Umbilical cord (tissue), 2 donors: Measurements from ENCODE around the gene DDA1. TPM values are rescaled to one million over a fixed set of nuclear protein-coding genes. Genes with fewer than 3 reads are reported as not detected.
"Not testable (repeated sequence)": the region's sequence is repeated elsewhere in the genome, so short reads cannot be mapped to it uniquely, and the experiment has no call there.

Experiments used
- DNase-seq: peaks from one replicate; pipeline ENCODE4 v3.0.0-alpha.2; 2015; ENCODE audit warnings: low spot score
- total RNA-seq: library from RNA; depleted of rRNA; stranded (reverse); fragments of >200 nt; gene quantifications from one replicate; pipeline ENCODE4 v1.2.3, GENCODE V29; 2014; ENCODE audit warnings: low replicate concordance; ENCODE audit not compliant: insufficient read depth

Gene DDA1
- total RNA-seq, 1 donor from 2014 or later, result 6.5 TPM

DNA sequence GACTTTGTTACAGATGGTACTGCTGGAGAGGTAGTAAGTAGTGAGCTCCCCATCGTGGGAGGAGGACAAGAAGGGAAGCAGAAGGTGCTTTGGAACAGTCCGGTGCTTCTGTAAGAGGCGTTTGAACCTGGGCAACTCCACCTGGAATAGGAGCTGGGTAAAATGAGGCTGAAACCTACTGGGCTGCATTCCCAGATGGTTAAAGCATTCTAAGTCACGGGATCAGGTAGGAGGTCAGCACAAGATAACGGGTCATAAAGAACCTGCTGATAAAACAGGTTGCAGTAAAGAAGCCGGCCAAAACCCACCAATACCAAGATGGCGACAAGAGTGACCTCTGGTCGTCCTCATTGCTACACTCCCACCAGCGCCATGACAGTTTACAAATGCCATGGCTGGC is 22.6 kb upstream of the DDA1 start:
- DNase-seq, result no peak

DNA sequence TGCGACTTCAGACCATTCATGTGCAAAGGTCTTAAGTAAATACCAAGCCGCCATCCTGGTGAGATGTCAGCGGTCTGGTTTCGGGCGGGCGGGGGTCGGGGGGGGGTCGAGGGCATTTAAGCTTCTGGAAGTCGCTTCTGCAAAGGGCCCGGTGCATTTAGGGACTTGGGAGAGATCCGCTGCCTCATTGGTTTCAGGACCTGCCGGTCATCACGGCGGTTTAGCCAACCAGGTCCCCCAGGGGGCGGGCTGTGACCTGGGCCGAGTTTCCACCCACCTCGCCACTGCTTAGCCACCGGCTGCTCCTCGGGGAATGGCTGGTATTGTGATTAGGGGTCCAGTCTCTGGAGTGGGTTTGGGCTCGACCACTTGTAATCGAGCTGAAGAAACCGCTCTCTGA is 19.9 kb upstream of the DDA1 start:
- peak; percentile 54 for DNase-seq

DNA sequence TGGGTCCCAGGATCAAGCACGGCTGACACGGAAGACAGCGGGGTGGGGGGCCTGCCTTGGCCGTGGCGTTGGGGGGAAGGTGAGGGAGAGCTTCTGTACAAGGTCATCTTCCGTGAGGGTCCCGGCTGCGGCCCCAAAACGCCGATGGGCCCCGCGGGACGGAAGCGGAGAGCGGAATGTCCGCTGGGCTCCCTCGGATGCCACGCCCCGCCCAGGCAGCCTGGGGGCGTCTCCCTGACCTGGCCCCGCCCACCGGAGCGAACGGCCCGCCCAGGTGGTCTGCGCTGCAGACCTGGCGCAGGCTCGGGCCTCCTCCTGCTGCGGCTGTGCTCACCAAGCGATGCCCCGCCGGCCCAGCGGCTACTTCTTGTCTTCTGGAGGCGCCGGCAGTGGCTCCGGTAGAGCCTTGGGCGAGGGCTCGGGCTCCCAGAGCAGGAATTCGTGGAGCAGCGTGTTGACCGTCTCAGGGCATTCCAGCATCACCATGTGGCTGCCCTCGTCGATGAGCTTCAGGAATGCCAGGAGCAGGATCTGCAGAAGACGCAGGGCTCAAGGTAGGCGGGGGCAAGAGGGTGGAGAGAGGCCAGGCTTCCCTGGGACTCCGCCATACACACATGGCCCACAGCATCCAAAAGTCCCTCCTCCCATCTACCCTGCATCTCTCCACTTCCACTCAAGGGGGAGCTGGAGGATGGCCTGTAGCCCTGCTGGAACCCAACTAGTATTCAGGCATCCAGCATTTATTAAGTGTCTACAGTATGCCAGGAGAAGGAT is 16.9 kb upstream of the DDA1 start:
- peak; percentile 94 for DNase-seq

DNA sequence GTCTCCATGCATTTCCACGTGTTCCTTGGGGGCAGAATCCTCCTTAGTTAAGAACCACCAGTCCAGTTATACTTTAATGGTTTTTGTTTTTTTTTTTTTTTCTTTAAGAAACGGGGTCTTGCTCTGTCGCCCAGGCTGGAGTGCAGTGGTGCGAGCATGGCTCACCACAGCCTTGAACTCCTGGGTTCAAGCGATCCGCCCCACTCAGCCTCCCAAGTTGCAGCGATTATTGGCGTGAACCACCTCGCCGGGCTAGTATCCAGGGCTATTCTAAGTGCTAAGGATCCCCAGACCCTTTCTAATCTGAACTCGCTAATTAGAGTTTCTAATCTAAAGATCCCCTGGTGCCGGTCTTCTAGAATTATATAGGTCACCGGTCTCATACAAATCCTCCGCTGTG is 15.8 kb upstream of the DDA1 start:
- DNase-seq, result no peak

DNA sequence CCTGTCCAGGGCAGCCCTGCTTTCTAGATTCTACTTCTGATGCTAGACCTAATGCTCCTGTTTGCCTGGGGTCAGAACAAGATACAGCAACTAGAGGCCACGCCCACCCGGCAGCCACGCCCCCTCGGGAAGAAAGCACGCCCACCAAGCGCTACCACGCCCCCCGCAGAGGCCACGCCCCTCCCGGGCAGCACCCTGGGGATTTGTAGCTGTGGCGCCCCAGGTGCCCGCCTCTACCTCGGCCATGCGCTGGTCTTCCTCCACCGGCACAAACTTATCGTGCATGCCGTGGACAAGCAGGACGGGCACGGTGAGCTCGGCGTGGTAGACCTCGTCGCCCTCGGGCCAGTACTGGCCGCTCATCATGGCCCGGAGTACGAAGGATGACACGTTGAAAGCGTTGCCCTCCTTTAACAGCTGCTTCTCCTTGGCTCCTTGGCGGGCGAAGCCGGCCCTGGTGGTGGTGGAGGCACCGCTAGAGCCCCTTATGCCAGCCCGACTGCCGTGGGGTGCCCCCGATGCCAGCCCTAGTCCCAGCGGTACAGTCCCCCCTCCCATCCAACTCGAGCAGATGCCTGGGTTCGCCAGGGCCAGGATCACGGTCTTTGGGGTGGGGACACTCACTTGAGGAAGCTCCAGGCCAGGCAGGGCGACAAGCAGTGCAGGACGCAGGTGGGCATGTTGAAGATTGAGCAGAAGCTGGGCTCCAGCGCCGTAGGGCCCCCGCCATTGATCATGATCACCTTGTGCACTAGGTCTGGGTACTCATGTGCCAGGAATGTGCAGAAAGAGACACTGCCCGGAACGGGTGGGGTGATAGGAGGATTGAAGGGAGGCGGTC is 15.1 kb upstream of the DDA1 start:
- DNase-seq, result no peak

DNA sequence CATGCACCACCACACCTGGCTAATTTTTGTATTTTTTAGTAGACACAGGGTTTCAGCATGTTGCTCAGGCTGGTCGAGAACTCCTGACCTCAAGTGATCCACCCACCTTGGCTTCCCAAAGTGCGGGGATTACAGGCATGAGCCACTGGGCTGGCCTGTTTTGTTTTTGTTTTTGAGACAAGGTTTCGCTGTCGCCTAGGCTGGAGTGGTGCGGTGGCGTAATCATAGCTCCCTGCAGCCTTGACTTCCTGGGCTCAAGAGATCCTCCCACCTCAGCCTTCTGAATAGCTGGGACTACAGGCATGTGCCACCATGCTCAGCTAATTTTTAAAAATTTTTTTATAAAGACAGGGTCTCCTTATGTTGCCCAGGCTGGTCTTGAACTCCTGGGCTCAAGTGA is 13.8 kb upstream of the DDA1 start:
- not testable (repeated sequence) for DNase-seq

DNA sequence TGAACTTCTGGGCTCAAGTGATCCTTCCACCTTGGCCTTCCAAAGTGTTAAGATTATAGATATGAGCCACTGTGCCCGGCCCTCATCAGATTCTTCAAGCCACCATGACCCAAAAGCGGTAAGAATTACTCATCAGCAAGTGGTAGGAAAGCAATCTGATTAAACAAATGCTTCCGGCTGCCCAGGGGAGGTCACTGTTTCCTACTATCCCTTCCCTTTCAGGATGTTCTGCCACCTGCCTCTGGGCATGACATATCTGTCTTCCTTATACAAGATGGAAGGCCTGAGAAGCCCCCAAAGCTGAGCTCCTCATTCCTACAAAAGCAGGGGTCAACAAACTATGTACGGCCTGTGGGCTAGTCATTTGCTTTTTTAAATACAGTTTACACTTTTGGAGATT is 13.1 kb upstream of the DDA1 start:
- no peak for DNase-seq

DNA sequence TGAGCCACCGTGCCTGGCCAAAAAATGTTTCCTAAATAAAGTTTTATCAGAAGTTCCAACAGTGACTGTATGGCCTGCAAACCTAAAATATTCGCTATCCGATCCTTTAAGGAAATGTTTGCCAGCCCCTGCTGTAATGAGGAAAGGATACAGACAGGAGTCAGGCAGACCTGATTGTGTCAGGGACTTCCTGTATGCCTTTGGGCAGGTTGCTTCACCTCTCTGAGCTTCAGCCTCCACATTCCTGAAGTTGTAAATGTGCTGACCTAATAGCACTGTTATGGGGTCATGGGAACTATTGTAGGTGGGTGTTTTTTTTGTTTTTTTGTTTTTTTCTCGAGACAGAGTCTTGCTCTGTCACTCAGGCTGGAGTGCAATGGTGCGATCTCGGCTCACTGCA is 12.4 kb upstream of the DDA1 start:
- DNase-seq, result no peak

DNA sequence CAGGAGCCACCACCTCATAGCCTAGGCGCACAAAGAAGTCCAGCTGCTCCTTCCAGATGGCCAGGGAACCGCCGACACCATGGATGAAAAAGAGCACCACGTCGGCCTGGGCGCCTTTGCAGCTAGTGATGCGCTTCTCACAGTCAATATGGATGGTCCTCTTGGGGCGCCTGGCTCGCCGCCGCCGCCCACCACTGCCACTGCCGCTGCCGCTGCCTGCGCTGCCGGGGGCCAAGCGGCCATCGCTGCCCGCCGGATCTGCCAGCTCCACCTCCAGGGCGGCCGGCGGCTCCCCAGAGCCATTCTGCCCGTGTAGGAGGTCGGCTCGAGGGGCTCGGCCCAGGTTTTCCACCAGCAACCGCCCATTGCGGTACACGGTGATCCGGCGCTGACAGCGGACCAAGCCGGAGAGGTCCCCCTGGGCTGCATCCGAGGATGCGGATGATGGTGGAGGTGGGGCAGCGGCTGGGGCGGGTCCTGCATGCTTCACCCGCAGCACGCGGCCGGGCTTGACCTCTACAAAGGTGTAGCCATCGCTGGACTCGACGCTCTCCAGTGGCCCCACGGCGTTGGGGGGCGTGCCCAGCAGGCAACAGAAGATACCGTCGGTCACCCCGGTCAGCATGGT is 8.3 kb upstream of the DDA1 start:
- DNase-seq, result no peak

DNA sequence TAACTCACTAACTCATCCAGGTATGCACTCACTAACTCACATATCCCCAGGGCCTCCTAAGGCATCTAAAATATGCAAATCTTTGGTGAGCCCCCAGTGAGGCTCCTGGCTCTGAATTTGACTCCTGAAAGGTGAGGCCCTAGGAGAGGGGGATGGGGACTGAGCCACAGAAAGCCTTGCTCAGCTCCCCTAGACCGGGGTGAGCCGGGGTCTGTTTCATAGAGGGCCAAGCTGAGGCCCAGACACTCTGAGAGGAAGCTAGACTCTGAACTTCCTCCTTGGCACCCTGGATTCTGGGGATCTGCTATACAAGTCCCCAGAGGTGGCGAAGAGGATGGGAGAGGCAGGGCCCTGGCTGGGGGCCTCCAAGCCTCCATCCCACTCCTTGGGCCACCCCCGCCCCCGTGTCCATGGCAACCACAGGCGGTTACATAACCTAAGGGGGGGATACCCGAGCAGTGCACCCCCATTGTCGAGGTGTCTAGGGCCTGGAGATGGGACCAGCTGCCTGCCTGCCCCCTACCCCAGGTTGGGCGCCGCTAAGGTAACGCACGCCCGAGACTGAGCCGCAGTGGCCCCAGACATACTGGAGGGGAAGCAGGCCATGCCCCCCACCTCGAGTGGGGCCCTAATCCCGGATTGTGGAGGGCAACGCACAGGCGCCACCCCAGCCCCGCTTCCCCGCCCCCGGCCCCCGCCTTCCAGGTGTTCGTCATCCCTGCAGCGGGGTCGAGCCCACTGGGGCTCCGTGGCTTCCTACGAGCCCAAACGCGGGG is 6.8 kb upstream of the DDA1 start:
- DNase-seq, result no peak

DNA sequence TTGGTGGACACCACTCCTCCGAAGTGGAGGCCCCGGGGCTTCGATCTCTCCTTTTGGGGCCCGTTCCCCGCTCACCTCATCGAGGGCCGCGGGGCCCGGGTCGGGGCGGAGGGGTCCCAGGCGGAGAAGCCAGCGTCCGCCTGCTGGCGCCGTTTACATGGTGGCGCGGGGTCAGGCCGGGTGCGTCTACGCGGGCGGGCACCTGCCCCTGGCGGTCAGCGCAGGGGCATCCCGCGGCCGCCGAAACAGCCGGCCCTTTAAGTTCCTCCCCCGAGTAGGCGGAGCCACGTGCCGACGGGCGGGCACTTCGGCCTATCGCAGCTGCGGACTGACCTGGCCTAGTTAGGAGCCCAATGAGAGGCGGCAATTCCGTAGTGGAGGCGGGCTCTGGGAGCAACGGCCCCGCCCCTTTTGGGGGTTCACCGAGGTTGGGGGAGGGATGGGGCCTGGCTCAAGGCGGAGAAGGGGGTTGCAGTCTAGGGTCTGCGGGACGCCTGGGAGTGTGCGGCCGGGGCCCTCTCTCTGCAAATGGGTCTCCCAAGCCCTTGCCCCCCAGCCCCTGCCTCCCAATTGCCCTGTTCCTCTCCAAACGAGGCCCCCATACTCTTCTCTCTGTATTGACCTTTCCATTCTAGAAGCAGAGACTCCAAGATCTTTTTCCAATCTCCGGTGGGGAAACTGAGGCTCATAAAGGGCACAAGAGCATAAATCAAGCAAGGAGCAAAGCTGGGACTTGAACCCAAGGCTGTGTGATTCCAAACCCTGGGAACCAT is 6.0 kb upstream of the DDA1 start, which contains the start of gene ABHD8:
ABHD8 (minus strand) TSS at position 259 of the 773 bp plus-strand sequence. CDS start 1,809 bp downstream, outside the sequence.
- peak; percentile 97 for DNase-seq

DNA sequence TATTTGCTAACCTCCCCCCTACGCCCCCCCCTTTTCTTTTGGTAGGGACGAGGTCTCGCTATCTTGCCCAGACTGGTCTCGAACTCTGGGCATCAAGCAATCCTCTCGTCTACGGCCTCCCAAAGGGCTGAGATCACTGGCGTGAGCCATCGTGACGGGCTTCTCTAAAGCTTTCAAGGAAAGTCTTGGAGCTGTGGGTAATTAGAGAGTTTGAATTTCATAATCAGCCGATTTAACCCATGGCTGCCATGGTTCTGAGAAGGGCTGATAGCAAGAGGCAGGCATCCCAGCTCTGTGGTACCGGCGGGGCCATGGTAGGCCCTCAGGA is 5.5 kb upstream of the DDA1 start:
- DNase-seq, result no peak

DNA sequence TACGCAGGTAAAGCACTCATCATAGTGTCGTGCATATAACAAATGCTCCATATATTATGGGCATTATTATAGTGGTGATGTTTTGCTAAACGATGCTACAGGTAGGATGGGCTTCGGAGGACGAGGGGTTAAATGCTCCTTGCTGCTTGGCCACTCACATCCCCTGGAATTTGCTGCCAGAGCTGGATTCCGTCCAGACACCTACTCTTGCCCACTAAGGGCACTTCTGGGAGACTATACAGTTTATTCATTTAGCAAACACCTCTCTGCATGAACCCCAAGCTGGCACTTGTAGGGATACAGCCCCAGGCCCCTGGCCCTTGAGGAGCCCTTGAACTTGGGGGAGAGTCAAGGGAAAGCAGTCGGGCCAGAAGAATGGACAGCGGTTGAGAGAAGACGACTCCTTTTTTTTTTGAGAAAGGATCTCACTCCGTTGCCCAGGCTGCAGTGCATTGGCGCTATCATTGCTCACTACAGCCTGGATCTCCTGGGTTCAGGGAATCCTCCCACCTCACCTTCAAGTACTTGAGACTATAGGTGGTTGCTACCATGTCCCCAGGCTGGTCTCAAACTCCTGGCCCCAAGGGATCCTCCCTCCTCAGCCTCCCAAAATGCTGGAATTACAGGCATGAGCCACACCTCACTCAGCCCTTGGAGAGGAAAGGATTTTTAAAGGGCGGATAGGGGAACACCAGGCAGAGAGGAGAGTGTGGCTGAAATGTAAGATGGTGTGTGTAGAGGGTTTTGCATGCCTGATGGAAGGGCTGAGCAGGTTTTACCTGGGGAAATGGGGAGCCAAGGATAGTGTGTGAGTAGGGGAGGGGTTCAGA is 4.8 kb upstream of the DDA1 start:
- no peak for DNase-seq

DNA sequence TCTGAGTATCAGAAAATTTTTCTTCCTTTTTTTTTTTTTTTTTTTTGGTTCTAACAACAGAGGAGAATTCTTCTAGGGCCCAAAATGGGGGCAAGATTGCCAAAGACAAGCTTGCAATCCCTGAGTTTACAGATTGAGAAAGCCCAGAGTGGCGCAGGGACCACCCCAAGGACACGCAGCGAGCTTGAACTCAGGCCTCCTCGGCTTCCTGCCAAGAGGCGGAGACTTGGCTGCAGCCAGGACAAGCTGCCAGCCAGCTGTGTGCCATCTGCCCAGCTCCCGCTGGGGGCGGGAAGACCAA is 4.2 kb upstream of the DDA1 start:
- no peak for DNase-seq

DNA sequence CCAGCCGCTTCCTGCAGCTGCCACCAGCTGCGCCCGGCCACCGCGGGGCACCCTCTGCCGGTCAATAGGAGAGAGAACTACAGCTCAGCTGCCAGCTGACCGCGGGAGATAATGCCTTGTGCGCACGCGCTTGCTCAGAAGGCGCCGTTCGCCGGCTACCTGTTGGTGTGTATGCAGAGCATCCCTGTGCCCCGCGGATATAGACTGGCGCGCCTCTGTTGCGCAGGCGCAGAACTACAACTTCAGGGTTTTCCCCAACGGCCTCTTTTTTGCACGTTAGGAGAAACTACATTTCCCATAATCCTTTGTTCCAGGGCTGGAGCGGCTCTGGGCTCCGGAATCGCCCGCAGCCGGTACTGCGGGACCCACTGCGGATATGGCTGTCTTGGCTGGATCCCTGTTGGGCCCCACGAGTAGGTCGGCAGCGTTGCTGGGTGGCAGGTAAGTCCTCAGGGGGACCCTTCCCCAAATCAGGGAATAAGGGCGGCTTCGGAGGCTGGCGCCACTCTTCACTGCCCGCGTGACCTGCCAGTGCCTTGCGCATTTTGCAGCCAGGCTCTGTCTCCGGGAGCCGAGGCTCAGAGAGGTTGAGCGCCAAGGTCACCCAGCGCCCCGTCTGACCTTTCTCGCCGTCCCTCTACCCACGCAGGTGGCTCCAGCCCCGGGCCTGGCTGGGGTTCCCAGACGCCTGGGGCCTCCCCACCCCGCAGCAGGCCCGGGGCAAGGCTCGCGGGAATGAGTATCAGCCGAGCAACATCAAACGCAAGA is 3.7 kb upstream of the DDA1 start, which contains the start of gene MRPL34:
MRPL34 (plus strand) TSS at position 356 of the 768 bp plus-strand sequence; CDS start at position 377, 21 bp downstream.
- DNase-seq, result peak; percentile 99

DNA sequence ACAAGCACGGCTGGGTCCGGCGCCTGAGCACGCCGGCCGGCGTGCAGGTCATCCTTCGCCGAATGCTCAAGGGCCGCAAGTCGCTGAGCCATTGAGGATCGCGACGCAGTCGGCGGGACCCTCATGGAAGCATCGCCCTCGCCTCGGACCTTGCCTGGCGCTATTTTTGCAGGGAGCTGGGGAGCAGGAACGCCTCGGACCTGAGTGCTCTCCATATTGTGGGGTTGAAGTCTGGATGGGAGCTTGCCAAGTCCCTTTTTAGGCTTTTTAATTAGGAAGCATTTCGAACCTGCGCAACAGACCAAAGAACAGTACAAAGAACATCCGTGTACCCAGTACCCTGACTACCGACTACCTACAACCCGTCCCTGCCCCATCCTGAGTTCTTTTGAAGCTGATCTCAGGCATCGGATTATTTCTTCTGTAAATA is 3.1 kb upstream of the DDA1 start:
- DNase-seq, result no peak

DNA sequence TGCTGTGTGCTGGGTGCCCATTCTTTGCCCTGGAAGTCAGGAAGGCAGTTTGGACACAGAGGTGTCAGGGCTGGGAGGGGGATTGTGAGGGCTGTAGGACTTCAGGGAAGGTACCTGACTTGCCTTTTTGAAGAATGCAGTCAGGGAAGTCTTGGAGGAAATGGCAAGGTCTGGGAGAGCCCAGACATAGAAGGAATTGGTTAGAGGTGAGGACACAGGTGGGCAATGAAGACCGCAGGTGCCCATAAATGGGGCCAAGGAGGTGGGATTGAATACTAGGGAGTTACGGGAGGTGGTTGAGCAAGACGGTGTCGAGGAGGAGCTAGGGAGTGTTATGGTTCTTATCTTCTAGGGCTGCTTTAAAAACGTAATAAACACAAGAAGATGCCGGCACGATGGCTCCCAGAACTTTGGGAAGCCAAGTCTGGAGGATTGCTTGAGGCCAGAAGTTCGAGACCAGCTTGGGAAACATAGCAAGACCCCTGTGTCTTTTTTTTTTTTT is 1.4 kb upstream of the DDA1 start:
- no peak for DNase-seq

DNA sequence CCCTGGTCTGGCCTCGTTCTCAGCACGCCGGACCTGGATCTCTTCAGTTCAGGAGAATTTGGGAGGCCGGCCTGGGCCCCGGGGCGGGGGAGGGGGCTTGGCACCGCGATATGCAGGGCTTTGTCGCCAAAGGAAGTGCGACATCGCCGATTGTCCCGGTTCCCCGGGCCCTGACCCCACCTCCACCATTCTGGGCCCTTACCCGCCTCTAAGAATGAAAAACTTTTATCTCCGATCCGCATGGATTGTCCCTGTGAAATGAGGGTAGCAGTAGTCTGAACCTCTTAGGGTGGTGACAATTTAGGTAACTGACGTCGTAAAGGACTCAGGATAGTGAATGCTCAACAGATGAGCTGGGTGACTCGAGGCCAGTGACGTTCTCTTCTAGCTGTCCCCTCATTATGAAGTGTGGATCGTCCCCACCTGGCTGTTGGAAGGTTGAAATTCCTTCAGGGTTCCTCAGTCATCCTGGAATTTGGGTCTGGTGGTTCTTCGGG is 650 bp downstream of the DDA1 start:
- DNase-seq, result no peak
